Right atrium auricular region (tissue), 2 donors: ENCODE results near the gene RNU11. TPM values are rescaled to one million over a fixed set of nuclear protein-coding genes. Genes with fewer than 3 reads are reported as not detected.
"Not testable (repeated sequence)": the region's sequence is repeated elsewhere in the genome, so short reads cannot be mapped to it uniquely, and the experiment has no call there.

Experiments used
- DNase-seq: peaks from one replicate; pipeline ENCODE4 v3.0.0-alpha.2; 2019; ENCODE audit warnings: low spot score
- H3K27ac ChIP-seq, 2 donors: fragments of 200-600 bp; sonication (generic); 1 replicate in 1 of 2; 2 replicates in 1 of 2; pipeline ENCODE4 v1.5.1; 2016 to 2019
- H3K27me3 ChIP-seq, 2 donors: fragments of 200-600 bp; sonication (generic); one replicate each; pipeline versions ENCODE4 v1.5.1 to v1.6.0; 2017 to 2019
- H3K36me3 ChIP-seq: fragments of 200-600 bp; sonication (generic); one replicate; pipeline ENCODE4 v1.5.1; 2016
- H3K4me1 ChIP-seq, 2 donors: fragments of 200-600 bp; sonication (generic); one replicate each; pipeline versions ENCODE4 v1.5.1 to v1.6.0; 2017 to 2019
- H3K4me3 ChIP-seq, 2 donors: fragments of 200-600 bp; sonication (generic); 1 replicate in 1 of 2; 2 replicates in 1 of 2; pipeline ENCODE4 v1.5.1; 2017 to 2019; ENCODE audit warnings: mild to moderate bottlenecking in 1 of 2, moderate library complexity in 1 of 2
- H3K9me3 ChIP-seq, 2 donors: fragments of 200-600 bp; sonication (generic); one replicate each; pipeline ENCODE4 v1.5.1; 2019
- CTCF ChIP-seq, 2 donors: fragments of 200-600 bp; sonication (generic); IDR thresholded peaks; one replicate each; pipeline ENCODE4 v1.5.1; 2019; ENCODE audit warnings: antibody characterized with exemption in 2 of 2
- total RNA-seq, 2 donors: library from RNA; depleted of rRNA; stranded (reverse); fragments of >200 nt; gene quantifications; one replicate each; pipeline ENCODE4 v1.1.0, GENCODE V29; 2016

The RNU11 gene
- total RNA-seq, 2 donors from 2014 or later = not detected

- no peak for DNase-seq
- H3K36me3 ChIP-seq = peaks cover 18% of the 10 kb centered on the region
These were observed 36.5 kb downstream of the RNU11 start for GRCh38 chr1:28684937-28685336.

GRCh38 chr1:28691627-28692026, 43.2 kb downstream of the RNU11 start:
- H3K4me3 ChIP-seq, H3K27me3 ChIP-seq, H3K27ac ChIP-seq, DNase-seq, H3K4me1 ChIP-seq, H3K9me3 ChIP-seq: not testable (repeated sequence)
- peaks cover 29% of the 10 kb centered on the region for H3K36me3 ChIP-seq

More at GRCh38 chr1:28684937-28685336, 36.5 kb downstream of the RNU11 start:
- TF ChIP-seq CTCF (IDR thresholded peaks at IDR 0.05) = no peak
- Histone ChIP-seq H3K27me3 (no peaks in the 10 kb centered on the region), H3K4me1 (no peaks in the 10 kb centered on the region), H3K27ac (no peak overlapping the region), H3K4me3 (no peak overlapping the region), H3K9me3 (no peaks in the 10 kb centered on the region)

Other genes starting within 250 kb of the RNU11 start
- gene RCC1, start 142.6 kb upstream of the RNU11 start, total RNA-seq = 1 to 10 TPM; 6.2 to 8.1 TPM
- gene TRNAU1AP, start 95.5 kb upstream of the RNU11 start, total RNA-seq = 10 to 100 TPM in 1 of 2 donors, 1 to 10 TPM in 1; 7.4 to 12.6 TPM
- 1 to 10 TPM; 1.5 to 2.0 TPM for gene RAB42, start 56.3 kb upstream of the RNU11 start, total RNA-seq
- 10 to 100 TPM; 22.1 to 28.9 TPM for gene TAF12, start 5.5 kb upstream of the RNU11 start, total RNA-seq
- 1 to 10 TPM; 4.2 to 8.8 TPM for gene GMEB1, start 20.2 kb downstream of the RNU11 start, total RNA-seq
- gene YTHDF2, start 88.3 kb downstream of the RNU11 start, total RNA-seq = 10 to 100 TPM; 31.5 to 37.8 TPM
- gene OPRD1, start 163.6 kb downstream of the RNU11 start, total RNA-seq = not detected